ENCODE measurements around the gene SMIM8. TPM values are rescaled to one million over a fixed set of nuclear protein-coding genes. Genes with fewer than 3 reads are reported as not detected.

SMIM8 gene
- total and polyA plus RNA-seq, 4 donors: 2.3 to 6.1 (median 5.2) TPM

DNA sequence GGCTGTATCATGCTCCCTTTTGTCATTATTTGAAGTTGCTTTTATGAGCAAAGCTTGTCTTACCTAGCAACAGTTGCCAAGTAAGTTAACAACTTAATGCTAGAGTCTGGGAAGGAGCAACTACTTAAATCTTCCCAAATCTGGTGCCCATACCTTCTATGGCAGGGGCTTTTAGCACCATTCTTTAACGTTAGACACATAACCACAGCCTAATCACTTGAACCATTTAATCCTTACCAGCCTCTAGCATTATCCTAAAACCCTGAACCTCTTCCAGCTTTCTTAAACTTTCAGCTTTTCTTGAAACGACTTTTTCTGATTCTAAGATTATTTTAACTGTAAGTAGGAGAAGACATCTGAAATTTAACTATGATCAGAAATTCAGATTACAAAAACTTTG, 22.3 kb downstream of the SMIM8 start, which contains the start of gene C6orf163:
Gene C6orf163 (plus strand): TSS at position 83 of the 400 bp plus-strand sequence. CDS start 287 bp downstream, at position 370.
- H3K27me3 ChIP-seq (ENCODE audit: control insufficient read depth in 4 of 4, insufficient read depth in 4 of 4, low read length in 3 of 4): no peaks in the 10 kb centered on the region
- H3K4me1 ChIP-seq (ENCODE audit: control insufficient read depth in 4 of 4, insufficient read depth in 4 of 4, low read length in 3 of 4): peaks cover 0 to 8% (median under 1%) of the 10 kb centered on the region in 4 donors
- H3K9me3 ChIP-seq (ENCODE audit: control insufficient read depth in 4 of 4, low read length in 3 of 4): no peaks in the 10 kb centered on the region
- no peak for TF ChIP-seq FOXA1 (IDR thresholded peaks at IDR 0.05)
- no peak for TF ChIP-seq JUND (IDR thresholded peaks at IDR 0.05)
- TF ChIP-seq RAD21 (IDR thresholded peaks at IDR 0.05): no peak
- TF ChIP-seq, protein P1, sequence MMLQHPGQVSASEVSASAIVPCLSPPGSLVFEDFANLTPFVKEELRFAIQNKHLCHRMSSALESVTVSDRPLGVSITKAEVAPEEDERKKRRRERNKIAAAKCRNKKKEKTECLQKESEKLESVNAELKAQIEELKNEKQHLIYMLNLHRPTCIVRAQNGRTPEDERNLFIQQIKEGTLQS (IDR thresholded peaks at IDR 0.05): no peak
- no peak for TF ChIP-seq HNF4G (IDR thresholded peaks at IDR 0.05)
- no peak for TF ChIP-seq HNF4A (conservative IDR thresholded peaks at IDR 0.05)
- no peak for TF ChIP-seq YY1 (IDR thresholded peaks at IDR 0.05)
- TF ChIP-seq FOXA2 (IDR thresholded peaks at IDR 0.05): no peak
- no peak for TF ChIP-seq TAF1 (conservative IDR thresholded peaks at IDR 0.05)
- no peak for TF ChIP-seq RXRA (IDR thresholded peaks at IDR 0.05)
- TF ChIP-seq SP1 (IDR thresholded peaks at IDR 0.05): no peak
- no peak within 1 kb of the TSS for H3K27ac ChIP-seq (ENCODE audit: low read depth in 1 of 2, low read length in 2 of 2)
- H3K9ac ChIP-seq (ENCODE audit: low read depth in 1 of 2, low read length in 2 of 2): no peak within 1 kb of the TSS
- DNase-seq (ENCODE audit: low spot score): no peak
- no peak within 1 kb of the TSS for H3K4me3 ChIP-seq (ENCODE audit: low read depth in 1 of 3, low read length in 3 of 3)
- peaks cover 0 to 3% (median 0%) of the 10 kb centered on the region in 4 donors for H3K36me3 ChIP-seq (ENCODE audit: control insufficient read depth in 4 of 4, insufficient read depth in 3 of 4, low read depth in 1 of 4, low read length in 3 of 4)
- WGBS: 92% methylated on average over 2 of the region's 2 CpGs

DNA sequence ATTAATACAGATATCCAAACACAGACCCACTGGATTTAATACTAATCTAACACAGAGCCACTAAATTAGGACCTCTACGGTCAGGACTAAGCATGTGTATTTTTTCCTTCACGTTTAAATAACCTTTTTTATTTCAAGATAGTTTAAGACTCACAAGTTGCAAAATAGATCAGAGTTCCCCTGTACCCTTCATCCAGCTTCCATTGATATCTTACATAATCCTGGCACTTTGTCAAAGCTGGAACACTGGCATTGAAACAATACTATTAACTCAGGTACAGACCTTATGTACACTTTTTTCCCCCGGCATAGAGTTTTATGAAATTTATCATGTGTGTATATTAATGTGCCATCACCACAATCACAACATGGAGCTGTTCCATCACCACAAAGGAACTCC, 24.3 kb downstream of the SMIM8 start:
- H3K27me3 ChIP-seq (ENCODE audit: control insufficient read depth in 4 of 4, insufficient read depth in 4 of 4, low read length in 3 of 4): no peaks in the 10 kb centered on the region
- H3K9me3 ChIP-seq (ENCODE audit: control insufficient read depth in 4 of 4, low read length in 3 of 4): no peaks in the 10 kb centered on the region
- peaks cover 0 to 3% (median 0%) of the 10 kb centered on the region in 4 donors for H3K36me3 ChIP-seq (ENCODE audit: control insufficient read depth in 4 of 4, insufficient read depth in 3 of 4, low read depth in 1 of 4, low read length in 3 of 4)
- H3K9ac ChIP-seq (ENCODE audit: low read depth in 1 of 2, low read length in 2 of 2): no peak overlapping the region
- DNase-seq (ENCODE audit: low spot score): no peak
- H3K4me1 ChIP-seq (ENCODE audit: control insufficient read depth in 4 of 4, insufficient read depth in 4 of 4, low read length in 3 of 4): peaks cover 0 to 8% (median 0%) of the 10 kb centered on the region in 4 donors
- H3K4me3 ChIP-seq (ENCODE audit: low read depth in 1 of 3, low read length in 3 of 3): no peak overlapping the region
- TF ChIP-seq, protein P2, sequence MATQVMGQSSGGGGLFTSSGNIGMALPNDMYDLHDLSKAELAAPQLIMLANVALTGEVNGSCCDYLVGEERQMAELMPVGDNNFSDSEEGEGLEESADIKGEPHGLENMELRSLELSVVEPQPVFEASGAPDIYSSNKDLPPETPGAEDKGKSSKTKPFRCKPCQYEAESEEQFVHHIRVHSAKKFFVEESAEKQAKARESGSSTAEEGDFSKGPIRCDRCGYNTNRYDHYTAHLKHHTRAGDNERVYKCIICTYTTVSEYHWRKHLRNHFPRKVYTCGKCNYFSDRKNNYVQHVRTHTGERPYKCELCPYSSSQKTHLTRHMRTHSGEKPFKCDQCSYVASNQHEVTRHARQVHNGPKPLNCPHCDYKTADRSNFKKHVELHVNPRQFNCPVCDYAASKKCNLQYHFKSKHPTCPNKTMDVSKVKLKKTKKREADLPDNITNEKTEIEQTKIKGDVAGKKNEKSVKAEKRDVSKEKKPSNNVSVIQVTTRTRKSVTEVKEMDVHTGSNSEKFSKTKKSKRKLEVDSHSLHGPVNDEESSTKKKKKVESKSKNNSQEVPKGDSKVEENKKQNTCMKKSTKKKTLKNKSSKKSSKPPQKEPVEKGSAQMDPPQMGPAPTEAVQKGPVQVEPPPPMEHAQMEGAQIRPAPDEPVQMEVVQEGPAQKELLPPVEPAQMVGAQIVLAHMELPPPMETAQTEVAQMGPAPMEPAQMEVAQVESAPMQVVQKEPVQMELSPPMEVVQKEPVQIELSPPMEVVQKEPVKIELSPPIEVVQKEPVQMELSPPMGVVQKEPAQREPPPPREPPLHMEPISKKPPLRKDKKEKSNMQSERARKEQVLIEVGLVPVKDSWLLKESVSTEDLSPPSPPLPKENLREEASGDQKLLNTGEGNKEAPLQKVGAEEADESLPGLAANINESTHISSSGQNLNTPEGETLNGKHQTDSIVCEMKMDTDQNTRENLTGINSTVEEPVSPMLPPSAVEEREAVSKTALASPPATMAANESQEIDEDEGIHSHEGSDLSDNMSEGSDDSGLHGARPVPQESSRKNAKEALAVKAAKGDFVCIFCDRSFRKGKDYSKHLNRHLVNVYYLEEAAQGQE (IDR thresholded peaks at IDR 0.05): no peak
- peak; percentile 40 for TF ChIP-seq YY1 (IDR thresholded peaks at IDR 0.05)
- peak; percentile 36 to 41 for TF ChIP-seq HNF4A (conservative IDR thresholded peaks at IDR 0.05)
- no peak overlapping the region for H3K27ac ChIP-seq (ENCODE audit: low read depth in 1 of 2, low read length in 2 of 2)
- 54% methylated on average over 3 of the region's 3 CpGs for WGBS

DNA sequence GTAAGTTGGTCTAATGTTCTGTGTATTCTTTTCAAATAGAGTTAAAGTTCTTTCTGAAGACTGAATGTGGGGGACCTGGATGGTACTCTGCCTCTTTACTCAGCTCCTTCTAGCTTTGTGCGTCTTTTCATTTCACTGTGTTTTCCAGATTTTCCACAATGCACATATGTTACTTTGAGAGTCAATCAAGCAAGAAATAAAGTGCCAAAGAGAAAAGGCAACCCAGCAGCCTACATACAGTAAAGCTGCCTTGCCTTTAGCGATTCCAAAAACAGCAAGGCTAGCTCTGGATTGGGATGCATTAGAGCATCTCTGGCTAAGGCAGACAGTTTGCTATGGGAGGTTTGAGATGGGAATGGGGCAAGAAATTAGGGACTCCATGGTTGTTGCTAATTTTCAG, 27.5 kb downstream of the SMIM8 start:
- H3K36me3 ChIP-seq (ENCODE audit: control insufficient read depth in 4 of 4, insufficient read depth in 3 of 4, low read depth in 1 of 4, low read length in 3 of 4): no peaks in the 10 kb centered on the region
- no peak overlapping the region for H3K9ac ChIP-seq (ENCODE audit: low read depth in 1 of 2, low read length in 2 of 2)
- no peaks in the 10 kb centered on the region for H3K27me3 ChIP-seq (ENCODE audit: control insufficient read depth in 4 of 4, insufficient read depth in 4 of 4, low read length in 3 of 4)
- WGBS: 94% methylated on average over 2 of the region's 2 CpGs
- H3K4me1 ChIP-seq (ENCODE audit: control insufficient read depth in 4 of 4, insufficient read depth in 4 of 4, low read length in 3 of 4): peaks cover 0 to 8% (median 0%) of the 10 kb centered on the region in 4 donors
- H3K9me3 ChIP-seq (ENCODE audit: control insufficient read depth in 4 of 4, low read length in 3 of 4): no peaks in the 10 kb centered on the region
- no peak overlapping the region for H3K4me3 ChIP-seq (ENCODE audit: low read depth in 1 of 3, low read length in 3 of 3)
- TF ChIP-seq, protein P3, sequence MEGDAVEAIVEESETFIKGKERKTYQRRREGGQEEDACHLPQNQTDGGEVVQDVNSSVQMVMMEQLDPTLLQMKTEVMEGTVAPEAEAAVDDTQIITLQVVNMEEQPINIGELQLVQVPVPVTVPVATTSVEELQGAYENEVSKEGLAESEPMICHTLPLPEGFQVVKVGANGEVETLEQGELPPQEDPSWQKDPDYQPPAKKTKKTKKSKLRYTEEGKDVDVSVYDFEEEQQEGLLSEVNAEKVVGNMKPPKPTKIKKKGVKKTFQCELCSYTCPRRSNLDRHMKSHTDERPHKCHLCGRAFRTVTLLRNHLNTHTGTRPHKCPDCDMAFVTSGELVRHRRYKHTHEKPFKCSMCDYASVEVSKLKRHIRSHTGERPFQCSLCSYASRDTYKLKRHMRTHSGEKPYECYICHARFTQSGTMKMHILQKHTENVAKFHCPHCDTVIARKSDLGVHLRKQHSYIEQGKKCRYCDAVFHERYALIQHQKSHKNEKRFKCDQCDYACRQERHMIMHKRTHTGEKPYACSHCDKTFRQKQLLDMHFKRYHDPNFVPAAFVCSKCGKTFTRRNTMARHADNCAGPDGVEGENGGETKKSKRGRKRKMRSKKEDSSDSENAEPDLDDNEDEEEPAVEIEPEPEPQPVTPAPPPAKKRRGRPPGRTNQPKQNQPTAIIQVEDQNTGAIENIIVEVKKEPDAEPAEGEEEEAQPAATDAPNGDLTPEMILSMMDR (IDR thresholded peaks at IDR 0.05; ENCODE audit: low read depth, low read length, missing input control): no peak
- no peak for DNase-seq (ENCODE audit: low spot score)
- no peak overlapping the region for H3K27ac ChIP-seq (ENCODE audit: low read depth in 1 of 2, low read length in 2 of 2)

All from liver (tissue), 9 donors.